PC-3 (cell line): Measurements from ENCODE around the gene TRAPPC10. TPM values are rescaled to one million over a fixed set of nuclear protein-coding genes. Genes with fewer than 3 reads are reported as not detected.

Source experiments
- ATAC-seq: fragments of 200-7000 bp; cut with Tn5 transposase; 2 replicates; pipeline ENCODE4 v1.9.1; 2020; ENCODE audit warnings: mild to moderate bottlenecking, moderate library complexity
- BruUV-seq: library from RNA; stranded (reverse); fragments of 400-500 nt; replicated peaks from 2 replicates; lab custom pipeline; 2021; lab: Mats Ljungman, UMichigan
- CTCF ChIA-PET: fragments of 300-600 bp; sonication (Branson Sonifier 250); formaldehyde crosslinking; loops from one replicate; lab custom pipeline; 2022; ENCODE audit warnings: antibody characterized with exemption; lab: Charles Lee
- POLR2A ChIA-PET: fragments of 300-600 bp; sonication (Branson Sonifier 250); formaldehyde crosslinking; loops from one replicate; lab custom pipeline; 2022; ENCODE audit warnings: antibody characterized with exemption; ENCODE audit not compliant: unreplicated experiment; lab: Charles Lee
- DNase-seq: peaks from one replicate; pipeline ENCODE4 v3.0.0-alpha.2; 2015
- H2AFZ ChIP-seq: fragments of 300-600 bp; sonication (generic); 2 replicates; pipeline ENCODE4 v1.6.0; 2016; ENCODE audit warnings: antibody characterized with exemption, low read length
- H3F3A ChIP-seq: fragments of 300-600 bp; sonication (generic); one replicate; pipeline ENCODE4 v1.6.0; 2017; ENCODE audit warnings: antibody characterized with exemption, low read length, control low read depth, mild to moderate bottlenecking; ENCODE audit not compliant: unreplicated experiment
- H3K27ac ChIP-seq: fragments of 300-600 bp; sonication (generic); 2 replicates; pipeline ENCODE4 v1.5.1; 2016; ENCODE audit warnings: mild to moderate bottlenecking, low read length
- H3K27me3 ChIP-seq: fragments of 300-600 bp; sonication (generic); 2 replicates; pipeline ENCODE4 v1.6.1; 2016; ENCODE audit warnings: low read length, mixed read lengths
- H3K36me3 ChIP-seq: fragments of 300-600 bp; sonication (generic); 2 replicates; pipeline ENCODE4 v1.6.1; 2016; ENCODE audit warnings: low read depth, mixed run types, low read length, mixed read lengths
- H3K4me1 ChIP-seq: fragments of 300-600 bp; sonication (generic); 2 replicates; pipeline ENCODE4 v1.5.1; 2016; ENCODE audit warnings: low read length; ENCODE audit not compliant: insufficient read depth
- H3K4me2 ChIP-seq: fragments of 300-600 bp; sonication (generic); 2 replicates; pipeline ENCODE4 v1.6.0; 2016; ENCODE audit warnings: low read length
- H3K4me3 ChIP-seq: fragments of 300-600 bp; sonication (generic); 2 replicates; pipeline ENCODE4 v1.5.1; 2016; ENCODE audit warnings: mild to moderate bottlenecking, low read length, mixed read lengths
- H3K79me2 ChIP-seq: fragments of 300-600 bp; sonication (generic); 2 replicates; pipeline ENCODE4 v1.6.1; 2017; ENCODE audit warnings: low read length, mixed read lengths
- H3K9ac ChIP-seq: fragments of 300-600 bp; sonication (generic); 2 replicates; pipeline ENCODE4 v1.6.0; 2016; ENCODE audit warnings: mild to moderate bottlenecking, low read length
- H3K9me2 ChIP-seq: fragments of 300-600 bp; sonication (generic); replicated peaks from 2 replicates; pipeline ENCODE4 v1.6.1; 2016; ENCODE audit warnings: mixed run types, low read length, mixed read lengths
- H3K9me3 ChIP-seq: fragments of 300-600 bp; sonication (generic); 2 replicates; pipeline ENCODE4 v1.6.1; 2016; ENCODE audit warnings: low read length, mixed read lengths
- H4K20me1 ChIP-seq: fragments of 300-600 bp; sonication (generic); 2 replicates; pipeline ENCODE4 v1.6.1; 2016; ENCODE audit warnings: low read length, mixed read lengths
- EZH2 ChIP-seq: fragments of 300-600 bp; sonication (generic); IDR thresholded peaks from one replicate; pipeline ENCODE4 v1.6.1; 2017; ENCODE audit warnings: antibody characterized with exemption, mild to moderate bottlenecking, low read length; ENCODE audit not compliant: unreplicated experiment
- EZH2phosphoT487 ChIP-seq: fragments of 300-600 bp; sonication (generic); IDR thresholded peaks from 2 replicates; pipeline ENCODE4 v1.6.1; 2018; ENCODE audit warnings: mild to moderate bottlenecking, antibody characterized with exemption, low read length, borderline replicate concordance
- intact Hi-C: fragments of 100-400 bp; cut with micrococcal nuclease; formaldehyde crosslinking; loops from 2 replicates; pipeline ENCODE4 v1.9.0; 2023
- total RNA-seq: library from RNA; depleted of rRNA; stranded (reverse); fragments of >200 nt; gene quantifications from 2 replicates; pipeline ENCODE4 v1.2.3, GENCODE V29; 2014
- TF ChIP-seq, protein P1 (sequence below): fragments of 300-600 bp; sonication (generic); conservative IDR thresholded peaks from 2 replicates; pipeline ENCODE4 v1.5.1; 2017; ENCODE audit warnings: antibody characterized with exemption, low read depth, mild to moderate bottlenecking, low read length

TRAPPC10 gene
- total RNA-seq, 1 experiment from 2014 or later: 31.4 TPM

GRCh38 chr21:44076316-44076715 is 64.2 kb downstream of the TRAPPC10 start:
- no peak for ATAC-seq
- H3F3A ChIP-seq: no peaks in the 10 kb centered on the region
- no peak overlapping the region for H2AFZ ChIP-seq
- no peaks in the 10 kb centered on the region for H3K79me2 ChIP-seq
- POLR2A ChIA-PET: no interaction called here
- no peak for DNase-seq
- peaks cover 49% of the 10 kb centered on the region for H3K36me3 ChIP-seq
- no TSS peak for BruUV-seq
- no peak overlapping the region for H3K4me3 ChIP-seq
- H3K27ac ChIP-seq: no peak overlapping the region
- H3K9ac ChIP-seq: no peak overlapping the region
- H4K20me1 ChIP-seq: no peaks in the 10 kb centered on the region
- H3K9me2 ChIP-seq: no peaks in the 10 kb centered on the region
- H3K4me2 ChIP-seq: no peak overlapping the region
- no peaks in the 10 kb centered on the region for H3K9me3 ChIP-seq
- no peaks in the 10 kb centered on the region for H3K27me3 ChIP-seq
- no peaks in the 10 kb centered on the region for H3K4me1 ChIP-seq
- CTCF ChIA-PET: no interaction called here
- TF ChIP-seq EZH2 (no peak), EZH2phosphoT487 (no peak)
- TF ChIP-seq, protein P1, sequence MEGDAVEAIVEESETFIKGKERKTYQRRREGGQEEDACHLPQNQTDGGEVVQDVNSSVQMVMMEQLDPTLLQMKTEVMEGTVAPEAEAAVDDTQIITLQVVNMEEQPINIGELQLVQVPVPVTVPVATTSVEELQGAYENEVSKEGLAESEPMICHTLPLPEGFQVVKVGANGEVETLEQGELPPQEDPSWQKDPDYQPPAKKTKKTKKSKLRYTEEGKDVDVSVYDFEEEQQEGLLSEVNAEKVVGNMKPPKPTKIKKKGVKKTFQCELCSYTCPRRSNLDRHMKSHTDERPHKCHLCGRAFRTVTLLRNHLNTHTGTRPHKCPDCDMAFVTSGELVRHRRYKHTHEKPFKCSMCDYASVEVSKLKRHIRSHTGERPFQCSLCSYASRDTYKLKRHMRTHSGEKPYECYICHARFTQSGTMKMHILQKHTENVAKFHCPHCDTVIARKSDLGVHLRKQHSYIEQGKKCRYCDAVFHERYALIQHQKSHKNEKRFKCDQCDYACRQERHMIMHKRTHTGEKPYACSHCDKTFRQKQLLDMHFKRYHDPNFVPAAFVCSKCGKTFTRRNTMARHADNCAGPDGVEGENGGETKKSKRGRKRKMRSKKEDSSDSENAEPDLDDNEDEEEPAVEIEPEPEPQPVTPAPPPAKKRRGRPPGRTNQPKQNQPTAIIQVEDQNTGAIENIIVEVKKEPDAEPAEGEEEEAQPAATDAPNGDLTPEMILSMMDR: no peak
- intact Hi-C loops: no loop called here

DNA sequence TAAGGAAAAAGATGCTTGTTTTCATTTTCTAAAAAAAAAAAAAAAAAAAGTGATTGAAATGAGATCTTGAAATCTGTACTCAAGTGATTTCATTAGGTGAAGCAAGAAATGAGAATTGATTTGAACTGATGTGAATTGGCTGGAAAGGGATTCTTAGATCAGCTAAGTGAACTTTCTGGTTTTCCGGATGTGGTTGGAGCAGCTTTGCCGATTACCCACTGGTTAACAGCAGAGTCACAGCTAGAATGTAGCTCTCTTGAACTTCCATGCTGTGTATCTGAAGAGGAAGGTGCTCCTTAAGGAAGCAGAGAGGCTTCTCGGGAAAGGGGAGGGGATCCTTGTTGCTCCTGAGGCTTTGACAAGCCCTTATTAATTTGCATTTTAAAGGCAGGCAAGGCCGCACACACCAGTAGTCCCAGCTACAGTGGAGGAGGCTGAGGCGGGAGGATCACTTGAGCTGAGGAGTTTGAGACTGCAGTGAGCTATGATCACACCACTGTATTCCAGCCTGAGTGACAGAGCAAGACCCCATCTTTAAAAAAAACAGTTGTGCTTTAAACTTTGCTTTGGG is 66.4 kb downstream of the TRAPPC10 start:
- CTCF ChIA-PET: no interaction called here
- ATAC-seq: no peak

GRCh38 chr21:44079446-44079845 is 67.3 kb downstream of the TRAPPC10 start:
- intact Hi-C loops: no loop called here
- Histone ChIP-seq H3K4me2 (no peak overlapping the region), H3K36me3 (peaks cover 59% of the 10 kb centered on the region), H3F3A (no peaks in the 10 kb centered on the region), H3K4me1 (no peaks in the 10 kb centered on the region), H3K79me2 (no peaks in the 10 kb centered on the region), H3K4me3 (no peak overlapping the region), H2AFZ (no peak overlapping the region), H3K9me3 (no peaks in the 10 kb centered on the region), H3K9me2 (no peaks in the 10 kb centered on the region), H3K27ac (no peak overlapping the region), H4K20me1 (no peaks in the 10 kb centered on the region), H3K27me3 (no peaks in the 10 kb centered on the region), H3K9ac (no peak overlapping the region)
- no peak for ATAC-seq
- ChIA-PET CTCF (no interaction called here), POLR2A (no interaction called here)
- TF ChIP-seq, protein P1: no peak
- TF ChIP-seq EZH2phosphoT487 (no peak), EZH2 (no peak)
- DNase-seq: no peak
- BruUV-seq: no TSS peak

More for the DNA sequence above, 66.4 kb downstream of the TRAPPC10 start:
- Histone ChIP-seq H3K27me3 (no peaks in the 10 kb centered on the region), H3K4me2 (no peak overlapping the region), H2AFZ (no peak overlapping the region), H4K20me1 (no peaks in the 10 kb centered on the region), H3K9me2 (no peaks in the 10 kb centered on the region), H3K27ac (no peak overlapping the region), H3K9me3 (no peaks in the 10 kb centered on the region), H3K79me2 (no peaks in the 10 kb centered on the region), H3K4me3 (no peak overlapping the region), H3K4me1 (no peaks in the 10 kb centered on the region), H3F3A (no peaks in the 10 kb centered on the region), H3K36me3 (peaks cover 58% of the 10 kb centered on the region), H3K9ac (no peak overlapping the region)
- no peak for DNase-seq
- POLR2A ChIA-PET: no interaction called here
- TF ChIP-seq EZH2phosphoT487 (no peak), EZH2 (no peak)
- TF ChIP-seq, protein P1: no peak
- intact Hi-C loops: no loop called here
- no TSS peak for BruUV-seq
